GM08714 (cell line): ENCODE data around the gene UBTF.
A peak's percentile ranks its signal among the peaks of the same experiment; 100 is the strongest.

Source experiments
- H3K4me3 ChIP-seq: fragments of 200-500 bp; sonication (Bioruptor generic); 2 replicates; pipeline ENCODE4 v1.5.1; 2014; ENCODE audit warnings: mild to moderate bottlenecking, low read length, inconsistent platforms
- ZNF274 ChIP-seq: IDR thresholded peaks from 2 replicates; pipeline ENCODE4 v1.6.1; 2012; ENCODE audit warnings: mild to moderate bottlenecking, low read depth, low read length

UBTF gene

DNA sequence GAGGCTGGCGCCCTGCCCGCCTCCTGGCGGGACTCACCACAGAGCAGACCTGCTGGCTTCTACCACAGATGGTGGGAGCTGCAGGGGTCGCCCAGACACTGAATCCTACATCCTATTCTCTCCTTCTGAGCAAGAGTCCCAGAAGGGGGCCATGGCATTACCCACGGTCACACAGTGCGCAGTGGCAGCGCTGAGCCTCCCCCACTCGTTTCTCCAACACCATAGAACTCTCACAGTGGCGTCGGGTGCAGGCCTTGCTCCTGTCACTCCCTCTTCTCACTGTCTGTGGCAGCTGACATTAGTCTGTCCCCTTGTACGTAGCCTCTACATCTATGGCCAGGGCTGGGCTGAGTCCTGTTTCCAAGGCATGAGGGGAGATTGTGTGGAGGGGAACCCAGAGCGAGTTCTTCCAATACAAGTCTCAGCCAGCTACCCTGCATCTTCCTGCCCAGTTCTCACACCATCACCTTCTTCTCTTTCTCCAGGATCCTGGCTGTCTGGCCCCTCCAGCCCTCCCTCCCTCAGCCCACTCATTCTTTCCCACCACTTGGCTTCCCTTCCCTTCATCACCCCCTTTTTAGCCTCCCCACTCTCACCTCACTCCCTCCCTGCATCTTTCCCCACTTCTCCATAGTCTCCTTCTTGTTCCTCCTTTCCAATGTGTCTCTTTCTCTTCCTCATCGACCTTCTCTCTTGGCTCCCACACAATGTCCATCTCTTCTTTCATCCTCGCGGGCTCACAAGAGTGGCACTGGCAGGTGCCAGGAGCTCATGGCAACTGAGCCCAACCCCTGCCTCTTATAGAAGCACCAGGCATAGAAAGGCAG is 5.9 kb downstream of the UBTF start:
- no peak overlapping the region for H3K4me3 ChIP-seq
- no peak for TF ChIP-seq ZNF274

DNA sequence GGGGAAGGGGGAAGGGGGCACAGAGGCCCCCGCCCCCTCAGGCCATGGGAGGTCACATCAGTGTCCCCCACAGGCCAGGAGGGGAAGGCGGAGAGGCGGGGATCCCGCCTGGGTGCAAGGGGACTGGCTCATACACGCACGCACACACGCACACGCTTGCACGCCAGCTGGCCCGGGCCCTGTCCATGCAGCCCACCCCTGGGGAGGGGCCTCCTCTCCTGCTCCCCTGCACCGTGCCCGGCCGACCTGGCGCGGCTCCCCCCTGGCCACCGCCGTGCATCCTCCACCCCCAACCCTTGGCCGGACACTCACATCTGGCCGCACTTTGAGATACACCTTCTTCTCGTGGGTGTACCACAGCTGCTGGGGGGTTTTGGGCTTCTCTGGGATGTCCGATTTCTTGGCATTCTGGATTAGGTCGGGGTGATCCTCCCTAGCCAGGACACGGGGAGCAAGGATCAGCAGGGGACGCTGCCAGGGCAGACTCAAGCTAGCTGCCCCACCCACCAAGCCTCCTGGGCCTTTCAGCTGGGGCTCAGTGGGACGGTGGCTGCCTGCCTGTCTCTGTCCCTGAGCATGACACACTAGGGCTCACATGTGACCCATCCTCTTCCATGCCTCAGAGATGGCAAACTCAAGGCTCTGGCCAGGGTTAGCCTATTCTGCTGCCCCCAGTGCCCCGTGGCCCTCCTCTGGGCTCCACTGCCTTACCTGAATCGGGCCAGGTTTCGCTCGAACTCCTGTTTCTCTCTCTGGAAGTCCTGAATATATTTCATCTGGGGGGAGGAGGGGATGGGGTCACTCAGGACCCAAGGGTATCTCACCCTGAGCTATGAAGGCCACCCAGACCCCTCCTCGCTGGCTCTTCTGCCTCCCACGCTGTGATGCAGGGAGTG is 6.7 kb downstream of the UBTF start:
- TF ChIP-seq ZNF274 = no peak

DNA sequence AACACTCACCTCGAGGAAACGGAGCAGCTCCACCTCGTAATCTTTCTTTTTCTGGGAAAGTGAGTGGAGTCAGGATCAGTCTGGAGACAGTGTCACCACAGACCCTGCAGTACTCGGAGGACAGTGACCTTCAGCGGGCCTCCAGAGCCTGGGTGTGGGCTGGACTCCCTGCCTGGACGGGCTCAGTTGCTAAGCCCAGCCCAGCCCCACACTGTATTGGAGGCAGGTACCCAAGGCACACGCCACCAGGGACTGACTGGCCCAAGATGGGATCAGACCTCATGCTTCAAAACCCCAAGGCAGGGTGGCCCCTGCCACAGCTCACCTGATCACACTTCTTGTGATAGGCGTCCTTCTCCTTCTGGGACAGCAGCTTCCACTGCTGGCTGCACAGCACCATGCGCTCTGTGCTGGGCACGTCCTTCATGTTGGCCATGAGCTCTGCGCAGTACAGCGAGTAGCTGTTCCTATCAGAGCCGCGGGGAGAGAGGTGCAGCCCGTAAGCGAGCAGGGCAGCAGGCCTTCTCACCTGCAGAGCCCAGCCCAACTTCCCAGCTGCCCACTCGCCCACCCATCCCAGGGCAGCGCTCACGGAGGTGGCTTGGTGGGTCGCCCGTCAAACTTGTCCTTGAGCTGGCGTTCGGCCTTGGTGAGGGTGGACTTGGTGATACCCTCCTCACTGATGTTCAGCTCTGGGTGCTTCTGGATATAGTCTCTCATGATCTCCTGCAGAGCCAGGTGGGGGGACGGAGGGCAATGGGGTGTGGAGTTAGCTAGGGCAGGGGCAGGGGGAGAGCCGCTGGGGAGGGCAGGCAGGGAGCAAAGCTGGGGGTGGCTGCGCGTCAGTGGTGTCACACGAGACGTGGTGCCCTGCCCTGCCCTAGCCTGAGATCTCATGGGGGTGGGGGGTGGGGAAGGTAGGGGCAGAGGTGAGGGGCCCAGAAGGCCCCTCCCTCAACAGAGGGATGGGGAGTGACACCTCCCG is 7.9 kb downstream of the UBTF start:
- TF ChIP-seq ZNF274 = no peak
- H3K4me3 ChIP-seq = no peak overlapping the region

More for the DNA sequence above, 6.7 kb downstream of the UBTF start:
- H3K4me3 ChIP-seq = no peak overlapping the region

DNA sequence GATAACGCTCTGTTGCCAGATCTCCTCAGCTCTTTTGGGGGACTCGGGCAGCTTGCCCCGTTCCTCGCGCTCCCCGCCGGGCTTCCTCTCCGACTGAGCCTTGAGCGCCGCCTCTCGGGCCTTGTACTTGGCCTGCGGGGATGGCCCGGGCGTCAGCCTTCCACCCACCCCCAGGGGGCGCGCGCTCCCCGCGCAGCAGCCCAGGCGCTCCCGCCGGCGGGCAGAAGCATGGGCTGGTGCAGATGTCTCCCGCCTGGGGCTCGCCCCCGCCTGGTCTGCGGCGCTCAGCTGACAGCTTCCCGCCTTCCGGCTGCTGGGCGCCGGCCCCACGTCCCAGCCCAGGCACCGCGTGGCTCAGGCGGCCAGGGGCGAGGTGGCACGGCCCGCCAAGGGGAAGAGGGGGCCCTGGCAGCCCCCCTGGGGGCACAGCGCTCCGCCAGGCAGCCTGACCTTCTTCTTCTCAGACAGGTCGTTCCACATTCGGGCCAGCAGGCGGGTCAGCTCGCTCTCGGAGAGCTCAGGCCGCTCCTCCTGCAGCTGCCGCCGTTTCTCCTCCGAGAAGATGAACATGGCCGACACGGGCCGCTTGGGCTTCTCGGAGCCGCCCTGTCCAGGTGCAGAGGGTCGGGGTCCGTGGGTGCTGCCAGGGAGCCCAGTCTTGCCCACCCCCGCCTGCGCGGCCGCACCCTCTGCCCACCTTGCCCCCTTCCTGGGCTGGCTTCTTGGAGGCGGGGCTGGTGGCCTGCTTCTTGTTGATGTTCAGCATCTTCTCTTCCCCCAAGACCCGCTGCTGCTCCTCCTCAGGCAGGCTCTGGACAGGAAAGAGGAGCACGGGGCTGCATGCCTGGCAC is 8.9 kb downstream of the UBTF start:
- H3K4me3 ChIP-seq = peak overlapping the region; percentile 3; the same call in 1 of the 2 replicates
- no peak for TF ChIP-seq ZNF274

DNA sequence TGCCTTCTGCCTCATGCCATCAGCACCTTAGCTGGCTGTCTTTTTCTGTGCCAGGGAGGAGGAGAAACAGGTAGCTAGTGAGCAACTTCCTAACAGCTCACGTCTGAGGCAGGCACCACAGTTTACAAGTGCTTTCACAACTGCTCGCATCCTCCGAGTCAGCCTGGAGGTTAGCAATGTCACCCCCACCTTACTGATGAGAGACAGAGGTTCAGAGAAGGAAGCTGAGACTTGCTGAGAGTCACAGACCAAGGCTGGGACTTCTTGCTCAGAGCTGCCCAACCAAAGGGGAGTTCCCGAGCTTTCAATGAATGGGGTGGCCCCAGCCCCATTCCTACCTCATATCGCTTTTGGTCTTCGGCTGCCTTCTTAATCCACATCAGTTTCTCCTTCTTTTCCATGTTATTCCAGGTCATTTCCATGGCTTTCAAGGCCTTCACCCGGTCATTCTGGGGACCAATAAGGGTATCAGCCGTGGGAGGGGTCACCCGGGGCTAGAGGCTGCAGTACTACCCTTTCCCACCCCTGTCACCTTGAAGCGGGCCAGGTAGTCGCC is 9.6 kb downstream of the UBTF start:
- H3K4me3 ChIP-seq = peak overlapping the region; percentile 3; the same call in 1 of the 2 replicates

DNA sequence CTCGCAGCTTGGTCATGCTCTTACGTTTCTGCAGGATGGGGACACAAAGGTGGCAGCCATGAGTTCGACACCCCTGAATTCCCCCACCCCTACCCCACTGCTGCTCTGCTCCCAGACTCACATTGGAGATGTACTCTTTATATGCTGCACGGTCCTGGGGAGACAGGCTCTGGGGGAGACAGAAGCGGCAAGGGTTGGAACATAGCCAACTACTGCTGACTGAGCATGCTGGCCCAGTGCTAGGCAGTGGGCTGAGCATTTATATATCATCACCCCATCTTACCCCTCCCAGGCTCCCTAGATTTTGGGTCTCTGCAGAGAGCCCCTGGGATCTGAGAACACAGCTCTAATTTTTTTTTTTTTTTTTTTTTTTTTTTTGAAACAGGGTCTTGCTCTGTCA is 11.7 kb downstream of the UBTF start:
- H3K4me3 ChIP-seq = no peak overlapping the region
- TF ChIP-seq ZNF274 = no peak

More for the DNA sequence above, 9.6 kb downstream of the UBTF start:
- no peak for TF ChIP-seq ZNF274

DNA sequence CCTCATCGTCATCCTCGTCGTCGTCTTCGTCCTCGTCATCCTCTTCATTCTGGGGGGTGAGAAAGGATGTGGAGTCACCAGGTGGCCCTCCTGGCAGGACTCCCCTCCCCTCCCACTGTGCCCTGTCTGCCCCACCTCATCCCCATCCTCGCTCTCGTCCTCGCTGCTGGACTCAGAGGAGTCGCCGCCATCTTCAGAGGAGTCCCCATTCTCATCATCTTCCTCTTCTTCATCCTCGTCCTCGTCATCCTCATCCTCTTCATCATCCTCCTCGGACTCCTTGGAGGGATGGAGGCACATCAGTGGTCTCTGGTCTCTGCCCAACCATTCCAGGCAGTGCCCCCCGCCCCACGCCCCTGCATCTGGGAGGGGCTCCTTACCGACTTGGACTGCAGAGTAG is 12.2 kb downstream of the UBTF start:
- TF ChIP-seq ZNF274 = no peak

DNA sequence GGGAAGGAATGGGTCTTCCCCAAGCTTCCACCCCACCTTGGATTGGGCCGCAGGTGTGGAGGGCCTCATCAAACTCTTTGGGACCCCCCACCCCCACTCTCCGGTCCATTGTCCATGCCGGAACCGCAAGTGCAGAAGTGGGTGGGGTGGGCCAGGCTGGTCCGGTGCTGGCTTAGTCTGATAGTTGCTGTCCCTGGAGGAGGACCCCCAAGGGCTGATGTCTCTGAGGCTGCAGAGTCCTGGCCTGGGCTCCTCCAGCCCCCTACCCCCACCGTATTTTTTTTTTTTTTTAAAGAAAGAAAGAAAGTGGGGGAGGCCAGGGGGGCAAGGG is 12.7 kb downstream of the UBTF start:
- no peak for TF ChIP-seq ZNF274
- no peak overlapping the region for H3K4me3 ChIP-seq

More for the DNA sequence above, 12.2 kb downstream of the UBTF start:
- no peak overlapping the region for H3K4me3 ChIP-seq

DNA sequence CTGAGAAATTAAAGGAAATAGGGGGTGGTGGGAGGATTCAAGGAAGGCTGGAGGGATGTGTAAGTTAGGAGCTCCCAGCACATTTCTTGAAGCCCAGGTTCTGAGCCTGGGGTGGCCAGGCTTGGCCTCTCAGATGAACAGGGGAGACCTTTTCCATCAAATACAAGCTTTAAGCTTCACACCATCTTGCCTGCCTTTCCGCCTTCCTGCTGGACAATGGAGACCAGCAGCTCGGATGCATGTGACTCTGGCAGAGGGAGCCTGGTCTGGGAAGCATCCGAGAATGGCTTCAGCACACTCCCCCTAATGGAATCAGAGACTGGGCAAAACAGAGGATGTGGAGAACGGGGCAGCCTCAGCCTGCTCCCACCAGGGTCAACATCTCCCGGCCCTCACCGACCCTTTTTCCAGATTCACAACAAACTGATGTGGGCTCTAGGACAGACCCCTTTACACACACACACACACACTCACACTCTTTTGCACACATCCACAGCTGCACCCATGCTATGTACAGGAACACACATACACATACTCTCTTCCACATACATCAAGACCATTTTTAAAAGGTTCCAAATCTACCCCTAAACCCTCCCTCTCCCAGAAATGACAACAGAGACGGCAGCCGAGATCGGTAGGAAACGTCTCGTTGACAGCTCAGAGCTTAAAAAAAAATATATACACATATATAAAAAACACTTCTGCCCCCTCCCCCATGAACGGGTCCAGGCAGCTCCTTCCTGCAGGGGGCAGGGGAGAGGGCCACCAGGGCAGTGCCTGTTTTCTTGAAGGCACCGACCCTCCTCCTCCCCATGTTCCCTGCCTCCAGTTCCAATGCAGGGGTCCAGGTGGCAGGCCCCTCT is 13.3 kb downstream of the UBTF start:
- TF ChIP-seq ZNF274 = no peak
- no peak overlapping the region for H3K4me3 ChIP-seq

DNA sequence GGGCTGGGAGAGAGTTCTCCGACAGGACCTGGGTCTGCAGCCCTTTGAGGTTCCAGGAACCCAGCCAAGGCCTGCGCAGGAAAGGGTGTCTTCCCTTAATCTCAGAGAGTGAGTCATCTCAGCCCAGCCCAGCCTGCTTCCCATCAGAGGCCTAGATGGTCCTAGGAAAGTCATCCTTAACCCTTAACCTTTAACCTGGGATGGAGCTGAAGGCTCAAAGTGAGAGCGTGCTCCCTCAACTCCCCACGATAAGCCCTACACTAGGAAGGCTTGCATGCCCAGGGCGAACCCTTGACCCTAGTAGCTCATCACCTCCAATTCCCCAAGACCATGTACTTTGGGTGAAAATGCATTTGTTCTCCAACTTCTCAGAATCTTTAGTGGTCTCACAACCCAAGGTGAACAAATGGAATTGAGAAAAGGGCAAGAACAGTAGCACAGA is 15.0 kb downstream of the UBTF start:
- H3K4me3 ChIP-seq = no peak overlapping the region
- TF ChIP-seq ZNF274 = no peak

DNA sequence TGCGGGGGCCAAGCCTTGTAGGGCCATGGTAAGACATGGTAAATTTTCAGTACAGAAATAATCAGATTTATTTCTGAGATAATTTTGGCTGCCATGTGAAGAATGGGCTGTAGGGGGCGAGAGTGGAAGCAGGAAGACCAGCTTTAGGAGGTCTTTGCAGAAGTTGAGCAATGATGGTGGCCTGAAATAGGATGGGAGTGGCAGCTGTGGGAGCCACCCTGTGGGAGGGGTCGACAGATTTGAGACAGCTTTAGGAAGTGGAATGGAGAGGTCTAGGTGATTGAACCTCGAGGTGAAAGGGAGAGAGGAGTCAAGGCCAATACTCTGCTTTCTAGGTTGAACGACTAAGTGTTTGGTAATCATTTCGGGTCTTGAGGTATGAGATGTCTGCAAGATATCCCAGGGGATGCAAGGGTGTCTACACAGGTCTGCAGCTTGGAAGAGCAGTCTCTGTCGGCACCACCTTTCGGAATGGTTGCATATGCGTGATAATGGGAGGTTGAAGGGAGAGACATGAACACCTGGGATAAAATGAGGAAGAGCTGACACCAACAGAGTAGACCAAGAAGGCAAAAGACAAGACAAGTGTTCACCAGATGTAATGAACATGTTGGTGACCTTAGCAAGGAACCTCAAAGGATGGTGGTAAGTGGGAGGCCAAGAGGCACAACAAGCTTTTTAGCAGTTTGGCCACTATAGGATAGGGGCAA is 15.6 kb downstream of the UBTF start:
- H3K4me3 ChIP-seq = no peak overlapping the region
- no peak for TF ChIP-seq ZNF274
